Activated T-cell treated with anti-CD3 and anti-CD28 coated beads, Interleukin-2, amount 50 U/mL, for 24 hours (primary cell): ENCODE data around the gene RNF130.
"Not testable (repeated sequence)": the region's sequence is repeated elsewhere in the genome, so short reads cannot be mapped to it uniquely, and the experiment has no call there.

ENCODE experiments used
- DNase-seq: peaks from one replicate; pipeline ENCODE4 v3.0.0-alpha.2; 2020
- H3K27ac Mint-ChIP-seq: 2 replicates; pipeline ENCODE4 v1.8.0; 2020; ENCODE audit warnings: mild to moderate bottlenecking, mixed read lengths
- H3K27me3 Mint-ChIP-seq: 2 replicates; pipeline ENCODE4 v1.8.0; 2020; ENCODE audit warnings: mixed read lengths
- H3K36me3 Mint-ChIP-seq: 2 replicates; pipeline ENCODE4 v1.8.0; 2020; ENCODE audit warnings: low read depth, mixed read lengths
- H3K4me1 Mint-ChIP-seq: 2 replicates; pipeline ENCODE4 v1.8.0; 2020; ENCODE audit warnings: low read depth, mixed read lengths
- H3K4me3 Mint-ChIP-seq: 2 replicates; pipeline ENCODE4 v1.8.0; 2020; ENCODE audit warnings: mild to moderate bottlenecking, moderate library complexity, mixed read lengths
- H3K9me3 Mint-ChIP-seq: 2 replicates; pipeline ENCODE4 v1.8.0; 2020; ENCODE audit warnings: mixed read lengths

Gene RNF130

DNA sequence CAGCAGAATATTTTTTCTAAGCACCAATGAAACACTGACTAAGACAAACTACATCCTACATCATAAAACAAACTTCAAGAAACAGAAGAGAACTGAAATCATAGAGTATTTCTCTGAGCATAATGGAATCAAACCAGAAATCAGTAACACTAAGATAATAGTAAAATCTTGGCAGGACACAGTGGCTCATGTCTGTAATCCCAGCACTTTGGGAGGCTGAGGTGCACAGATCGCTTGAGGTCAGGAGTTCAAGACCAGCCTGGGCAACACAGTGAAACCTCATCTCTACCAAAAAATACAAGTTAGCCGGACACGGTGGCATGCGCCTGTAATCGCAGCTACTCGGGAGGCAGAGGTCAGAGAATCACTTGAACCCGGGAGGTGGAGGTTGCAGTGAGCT, 63.1 kb downstream of the RNF130 start:
- H3K9me3 Mint-ChIP-seq, result no peaks in the 10 kb centered on the region
- peaks cover 30% of the 10 kb centered on the region for H3K4me1 Mint-ChIP-seq
- DNase-seq, result no peak
- H3K36me3 Mint-ChIP-seq, result peaks cover 25% of the 10 kb centered on the region
- H3K27me3 Mint-ChIP-seq, result no peaks in the 10 kb centered on the region
- H3K4me3 Mint-ChIP-seq, result no peak overlapping the region
- H3K27ac Mint-ChIP-seq, result no peak overlapping the region

DNA sequence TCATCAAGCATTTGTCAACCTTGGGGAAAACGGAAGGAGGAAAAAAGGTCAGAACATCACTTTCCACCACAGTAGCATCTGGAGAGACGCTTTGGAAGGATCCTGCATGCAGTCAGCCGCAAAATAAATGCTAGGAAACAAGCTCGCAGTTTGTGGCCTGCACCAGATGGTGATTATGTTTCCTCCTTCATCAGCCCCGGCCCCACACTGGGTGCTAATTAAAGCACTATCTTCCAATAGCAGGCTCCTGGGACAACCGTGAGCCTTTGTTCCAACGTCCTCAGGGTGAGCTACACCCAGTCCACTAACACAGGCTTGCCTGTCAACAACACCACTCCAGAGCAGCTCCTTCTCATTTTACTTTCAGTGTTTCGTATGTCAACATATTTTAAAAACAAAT, 64.0 kb downstream of the RNF130 start:
- Mint-ChIP-seq H3K4me1 (peaks cover 30% of the 10 kb centered on the region), H3K27me3 (no peaks in the 10 kb centered on the region), H3K4me3 (no peak overlapping the region), H3K36me3 (peaks cover 21% of the 10 kb centered on the region), H3K27ac (peak overlapping the region; percentile 54), H3K9me3 (no peaks in the 10 kb centered on the region)
- DNase-seq, result no peak

DNA sequence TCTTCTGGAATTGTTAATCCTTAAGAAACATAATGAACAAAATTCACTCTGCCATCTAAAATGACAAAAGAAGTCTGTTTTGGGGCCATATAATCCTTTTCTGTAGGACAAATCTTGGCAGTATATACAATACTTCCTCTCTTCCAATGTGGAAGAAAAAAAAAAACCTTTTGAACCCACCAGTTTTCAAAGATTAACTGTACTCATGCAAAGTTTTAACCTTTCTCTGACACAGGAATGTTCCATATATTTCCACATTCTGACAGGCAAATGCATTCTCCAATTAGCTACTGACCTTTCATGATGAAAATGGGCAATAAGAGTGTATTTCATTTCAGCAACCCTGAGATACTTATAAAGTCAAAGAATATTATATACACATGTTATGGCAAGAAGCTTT, 65.4 kb downstream of the RNF130 start:
- Mint-ChIP-seq H3K36me3 (peaks cover 22% of the 10 kb centered on the region), H3K27me3 (no peaks in the 10 kb centered on the region), H3K4me1 (peaks cover 30% of the 10 kb centered on the region), H3K9me3 (no peaks in the 10 kb centered on the region), H3K4me3 (no peak overlapping the region), H3K27ac (no peak overlapping the region)
- no peak for DNase-seq

DNA sequence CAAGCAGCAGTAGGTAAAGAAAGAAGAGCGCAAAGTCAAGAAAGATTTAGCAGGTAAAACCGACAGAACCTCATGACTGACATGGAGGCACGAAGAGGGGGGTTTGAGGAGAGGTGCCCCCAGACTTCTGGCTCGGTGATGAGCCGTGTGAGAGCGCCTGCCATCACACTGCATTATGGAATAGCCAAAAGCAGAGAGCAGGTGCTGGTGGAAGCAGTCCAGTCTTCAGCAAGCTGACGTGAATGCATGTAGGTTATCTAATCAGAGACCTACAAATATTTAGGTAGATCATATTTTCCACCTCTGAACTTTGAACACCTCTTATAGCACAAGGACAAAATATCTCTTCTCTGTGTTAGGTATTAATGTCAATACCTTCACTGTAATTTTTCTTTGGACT, 68.4 kb downstream of the RNF130 start:
- Mint-ChIP-seq H3K36me3 (peaks cover 11% of the 10 kb centered on the region), H3K27ac (no peak overlapping the region), H3K4me1 (peaks cover 25% of the 10 kb centered on the region)

DNA sequence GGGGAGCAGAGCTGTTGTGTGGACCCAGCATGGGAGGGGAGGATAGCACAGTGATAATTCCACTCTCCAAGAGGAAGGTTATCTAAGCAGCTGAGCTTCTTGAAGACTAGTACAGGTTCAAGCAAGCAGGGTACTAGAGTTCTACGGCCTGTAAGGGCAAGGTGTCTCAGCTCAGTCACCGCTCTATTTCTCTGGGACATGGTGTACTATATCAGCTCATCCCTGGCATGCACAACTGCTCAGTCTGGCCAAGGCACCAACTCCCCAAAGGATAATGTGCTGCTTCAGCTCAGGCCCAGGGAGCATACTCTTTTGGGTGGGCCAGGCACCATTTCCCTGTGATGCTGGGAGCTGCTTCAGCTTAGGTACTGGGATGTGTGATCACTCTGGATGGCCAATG, 69.8 kb downstream of the RNF130 start:
- H3K9me3 Mint-ChIP-seq, result no peaks in the 10 kb centered on the region
- peaks cover 12% of the 10 kb centered on the region for H3K4me1 Mint-ChIP-seq
- no peak overlapping the region for H3K27ac Mint-ChIP-seq
- no peak overlapping the region for H3K4me3 Mint-ChIP-seq
- no peaks in the 10 kb centered on the region for H3K27me3 Mint-ChIP-seq
- H3K36me3 Mint-ChIP-seq, result peaks cover 12% of the 10 kb centered on the region
- no peak for DNase-seq

More for the DNA sequence above, 68.4 kb downstream of the RNF130 start:
- DNase-seq, result no peak
- H3K27me3 Mint-ChIP-seq, result no peaks in the 10 kb centered on the region
- H3K4me3 Mint-ChIP-seq, result no peak overlapping the region
- no peaks in the 10 kb centered on the region for H3K9me3 Mint-ChIP-seq

DNA sequence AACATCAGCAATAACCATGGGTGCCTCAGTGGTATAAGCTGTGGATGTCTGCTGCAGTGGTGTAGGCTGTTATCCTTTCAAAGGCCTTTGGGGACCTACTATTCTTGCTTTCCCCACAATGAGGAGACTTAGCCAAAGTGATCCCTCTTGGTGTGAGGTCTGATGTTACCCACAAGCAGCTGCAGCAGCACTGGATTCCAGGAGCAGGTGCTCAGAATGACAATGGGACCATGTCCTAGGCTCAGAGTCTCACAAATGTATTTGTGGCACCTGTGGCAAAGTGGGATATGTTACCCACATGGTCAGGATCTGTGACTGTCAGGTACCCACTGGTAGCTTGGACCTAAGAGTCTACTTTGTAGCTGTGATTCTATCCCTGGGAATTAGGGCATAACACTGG, 70.4 kb downstream of the RNF130 start:
- no peaks in the 10 kb centered on the region for H3K9me3 Mint-ChIP-seq
- no peak overlapping the region for H3K27ac Mint-ChIP-seq
- no peak for DNase-seq
- no peaks in the 10 kb centered on the region for H3K27me3 Mint-ChIP-seq
- no peak overlapping the region for H3K4me3 Mint-ChIP-seq
- peaks cover 6% of the 10 kb centered on the region for H3K4me1 Mint-ChIP-seq
- peaks cover 12% of the 10 kb centered on the region for H3K36me3 Mint-ChIP-seq

DNA sequence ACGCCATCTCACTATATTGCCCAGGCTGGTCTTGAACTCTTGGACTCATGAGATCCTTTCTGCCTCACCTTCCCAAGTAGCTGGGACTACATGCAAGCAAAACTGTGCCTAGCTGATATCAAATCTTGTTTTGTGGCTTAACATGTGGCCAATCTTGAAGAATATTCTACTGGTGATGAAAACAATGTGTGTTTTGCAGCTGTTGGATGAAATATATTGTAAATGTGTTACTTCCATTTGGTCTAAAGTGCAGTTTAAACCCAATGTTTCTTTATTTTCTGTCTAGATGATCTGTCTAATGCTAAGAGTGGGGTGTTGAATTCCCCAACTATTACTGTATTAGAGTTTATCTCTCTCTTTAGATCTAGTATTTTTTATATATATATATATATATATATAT, 73.1 kb downstream of the RNF130 start:
- peaks cover 10% of the 10 kb centered on the region for H3K9me3 Mint-ChIP-seq
- no peaks in the 10 kb centered on the region for H3K4me1 Mint-ChIP-seq
- no peaks in the 10 kb centered on the region for H3K27me3 Mint-ChIP-seq
- H3K36me3 Mint-ChIP-seq, result peaks cover 11% of the 10 kb centered on the region
- DNase-seq, result no peak
- H3K4me3 Mint-ChIP-seq, result no peak overlapping the region
- H3K27ac Mint-ChIP-seq, result no peak overlapping the region

DNA sequence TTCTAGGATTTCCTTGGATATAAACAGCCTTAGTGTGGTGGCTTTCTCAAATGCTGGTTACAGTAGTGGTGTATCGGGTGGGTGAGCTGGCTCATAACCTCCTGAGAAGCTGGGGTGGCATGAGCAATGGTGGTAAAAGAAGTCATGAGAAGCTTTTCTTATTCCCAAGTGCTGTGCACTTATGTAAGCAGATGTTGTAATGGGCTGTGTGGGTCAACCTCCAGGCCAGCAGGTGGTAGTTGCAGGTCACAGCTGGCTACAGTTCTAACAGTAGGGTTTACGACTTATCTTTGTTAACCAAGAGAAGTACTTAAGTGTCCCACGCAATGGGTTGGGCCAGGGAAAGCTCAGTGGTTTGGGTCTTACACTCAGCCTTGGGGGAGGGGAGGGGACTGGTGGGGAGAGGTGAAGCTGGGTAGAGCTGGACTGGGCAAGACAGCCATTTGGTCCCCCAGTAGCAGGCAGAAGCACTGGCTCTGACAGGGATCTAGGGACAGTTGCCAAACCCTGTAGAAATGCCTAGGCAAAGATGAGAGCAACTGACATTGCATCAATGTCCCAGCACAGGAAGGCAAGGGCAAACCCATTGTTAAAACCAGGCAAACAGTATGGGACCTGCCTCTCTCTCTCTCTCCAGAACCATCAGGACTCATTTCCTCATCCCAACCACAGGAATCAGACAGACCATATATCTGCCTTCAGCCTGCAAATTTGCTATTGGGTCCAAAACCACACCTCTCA, 76.8 kb downstream of the RNF130 start:
- peaks cover 2% of the 10 kb centered on the region for H3K36me3 Mint-ChIP-seq
- peaks cover 10% of the 10 kb centered on the region for H3K9me3 Mint-ChIP-seq
- H3K27me3 Mint-ChIP-seq, result no peaks in the 10 kb centered on the region
- H3K4me3 Mint-ChIP-seq, result no peak overlapping the region
- H3K4me1 Mint-ChIP-seq, result no peaks in the 10 kb centered on the region
- no peak for DNase-seq
- H3K27ac Mint-ChIP-seq, result no peak overlapping the region

DNA sequence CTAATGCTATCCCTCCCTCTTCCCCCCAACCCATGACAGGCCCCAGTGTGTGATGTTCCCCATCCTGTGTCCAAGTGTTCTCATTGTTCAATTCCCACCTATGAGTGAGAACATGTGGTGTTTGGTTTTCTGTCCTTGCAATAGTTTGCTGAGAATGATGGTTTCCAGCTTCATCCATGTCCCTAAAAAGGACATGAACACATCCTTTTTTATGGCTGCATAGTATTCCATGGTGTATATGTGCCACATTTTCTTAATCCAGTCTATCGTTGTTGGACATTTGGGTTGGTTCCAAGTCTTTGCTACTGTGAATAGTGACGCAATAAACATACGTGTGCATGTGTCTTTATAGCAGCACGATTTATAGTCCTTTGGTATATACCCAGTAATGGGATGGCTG, 78.7 kb downstream of the RNF130 start:
- H3K36me3 Mint-ChIP-seq, H3K4me3 Mint-ChIP-seq, H3K27me3 Mint-ChIP-seq, DNase-seq, H3K27ac Mint-ChIP-seq, H3K4me1 Mint-ChIP-seq: not testable (repeated sequence)
- H3K9me3 Mint-ChIP-seq, result peaks cover 10% of the 10 kb centered on the region

DNA sequence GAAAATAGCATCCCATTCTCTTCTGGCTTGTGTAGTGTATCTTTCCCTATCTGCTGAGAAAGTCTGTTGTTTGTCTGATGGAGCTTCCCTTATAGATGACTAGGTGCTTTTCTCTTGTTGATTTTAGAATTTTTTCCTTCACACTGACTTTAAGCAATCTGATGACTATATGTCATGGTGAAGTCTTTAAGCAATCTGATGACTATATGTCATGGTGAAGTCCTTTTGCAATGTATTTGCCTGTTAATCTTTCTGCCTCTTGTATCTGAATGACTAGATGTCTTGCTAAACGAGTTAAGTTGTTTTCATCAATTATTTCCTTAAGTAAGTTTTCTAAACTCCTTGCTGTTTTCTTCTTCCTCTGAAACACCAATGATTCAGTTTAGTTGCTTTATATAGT, 80.5 kb downstream of the RNF130 start:
- H3K4me1 Mint-ChIP-seq, result no peaks in the 10 kb centered on the region
- H3K36me3 Mint-ChIP-seq, result no peaks in the 10 kb centered on the region
- peaks cover 10% of the 10 kb centered on the region for H3K9me3 Mint-ChIP-seq
- H3K27me3 Mint-ChIP-seq, result no peaks in the 10 kb centered on the region
- no peak overlapping the region for H3K4me3 Mint-ChIP-seq
- DNase-seq, result no peak
- H3K27ac Mint-ChIP-seq, result no peak overlapping the region

DNA sequence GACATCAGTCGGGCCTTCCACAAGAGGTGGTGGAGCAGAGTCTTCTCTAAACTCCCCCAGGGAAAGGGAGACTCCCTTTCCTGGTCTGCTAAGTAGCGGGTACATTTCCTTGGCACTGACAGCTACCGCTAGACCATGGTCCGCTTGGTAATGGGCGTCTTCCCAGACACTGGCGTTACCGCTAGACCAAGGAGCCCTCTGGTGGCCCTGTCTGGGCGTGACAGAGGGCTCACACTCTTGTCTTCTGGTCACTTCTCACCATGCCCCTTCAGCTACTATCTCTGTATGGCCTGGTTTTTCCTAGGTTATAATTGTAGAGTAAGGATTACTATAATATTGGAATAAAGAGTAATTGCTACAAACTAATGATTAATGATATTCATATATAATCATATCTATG, 81.0 kb downstream of the RNF130 start:
- H3K27ac Mint-ChIP-seq, H3K36me3 Mint-ChIP-seq, DNase-seq, H3K4me1 Mint-ChIP-seq, H3K27me3 Mint-ChIP-seq, H3K4me3 Mint-ChIP-seq: not testable (repeated sequence)
- H3K9me3 Mint-ChIP-seq, result peaks cover 10% of the 10 kb centered on the region

DNA sequence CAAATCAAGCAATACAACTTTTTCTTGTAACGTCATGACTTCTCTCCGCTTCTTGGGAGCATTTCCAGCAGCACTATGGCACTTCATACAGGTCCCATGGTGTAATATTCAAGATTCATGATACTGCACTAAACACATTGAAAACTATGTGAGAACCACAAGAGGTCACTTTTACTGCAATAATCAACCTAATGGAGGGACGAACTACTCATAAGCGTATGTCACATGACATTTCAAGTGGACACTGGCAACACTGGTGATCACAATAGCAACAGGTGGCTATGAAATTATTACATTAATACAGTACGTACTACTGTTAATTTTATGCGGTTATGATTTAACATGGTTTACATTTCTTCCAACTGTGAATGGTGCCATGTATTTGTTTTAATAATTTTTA, 85.2 kb downstream of the RNF130 start:
- Mint-ChIP-seq H3K36me3 (no peaks in the 10 kb centered on the region), H3K27ac (no peak overlapping the region), H3K9me3 (no peaks in the 10 kb centered on the region), H3K4me3 (no peak overlapping the region), H3K27me3 (no peaks in the 10 kb centered on the region), H3K4me1 (no peaks in the 10 kb centered on the region)
- DNase-seq, result no peak

DNA sequence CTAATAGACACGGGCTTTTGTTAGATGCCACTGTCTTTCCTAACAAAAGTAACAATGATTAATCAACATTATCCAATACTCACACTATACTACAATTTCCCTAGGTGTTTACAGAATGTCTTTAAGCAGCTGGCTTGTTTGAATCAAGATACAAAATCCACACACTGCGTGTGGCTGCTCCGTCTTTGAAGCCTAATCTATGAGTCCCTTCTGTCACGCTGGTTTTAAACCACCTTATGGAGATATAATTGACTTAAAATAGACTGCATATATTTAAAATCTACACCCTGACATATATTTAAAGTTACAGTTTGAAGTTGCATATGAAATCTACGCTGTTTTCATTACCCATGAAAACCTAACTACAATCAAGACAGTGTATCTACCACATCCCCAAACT, 89.9 kb downstream of the RNF130 start:
- no peaks in the 10 kb centered on the region for H3K27me3 Mint-ChIP-seq
- H3K36me3 Mint-ChIP-seq, result peaks cover 21% of the 10 kb centered on the region
- no peak overlapping the region for H3K27ac Mint-ChIP-seq
- no peak overlapping the region for H3K4me3 Mint-ChIP-seq
- DNase-seq, result no peak
- H3K4me1 Mint-ChIP-seq, result no peaks in the 10 kb centered on the region
- H3K9me3 Mint-ChIP-seq, result no peaks in the 10 kb centered on the region

DNA sequence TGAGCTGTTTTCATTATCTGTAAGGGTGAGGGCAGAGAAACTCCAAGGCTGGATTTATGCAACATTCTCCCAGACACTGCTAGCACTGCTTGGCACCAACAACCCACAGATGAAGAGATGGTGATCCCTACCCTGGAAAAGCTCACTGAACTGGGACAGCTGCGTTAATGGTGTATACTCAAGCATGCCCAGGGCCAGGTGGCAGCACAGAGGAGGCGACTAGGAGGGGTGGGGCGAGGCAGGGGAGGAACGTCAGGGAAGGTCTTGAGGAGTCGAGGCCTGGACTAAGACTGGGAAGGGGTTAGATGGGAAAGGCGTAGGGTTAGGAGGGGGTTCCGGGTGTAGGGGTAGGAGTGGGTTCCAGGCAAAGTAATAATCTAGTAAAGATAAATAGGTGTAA, 90.8 kb downstream of the RNF130 start:
- DNase-seq, result no peak
- no peaks in the 10 kb centered on the region for H3K9me3 Mint-ChIP-seq
- no peaks in the 10 kb centered on the region for H3K4me1 Mint-ChIP-seq
- H3K27me3 Mint-ChIP-seq, result no peaks in the 10 kb centered on the region
- peaks cover 25% of the 10 kb centered on the region for H3K36me3 Mint-ChIP-seq
- no peak overlapping the region for H3K4me3 Mint-ChIP-seq
- no peak overlapping the region for H3K27ac Mint-ChIP-seq

DNA sequence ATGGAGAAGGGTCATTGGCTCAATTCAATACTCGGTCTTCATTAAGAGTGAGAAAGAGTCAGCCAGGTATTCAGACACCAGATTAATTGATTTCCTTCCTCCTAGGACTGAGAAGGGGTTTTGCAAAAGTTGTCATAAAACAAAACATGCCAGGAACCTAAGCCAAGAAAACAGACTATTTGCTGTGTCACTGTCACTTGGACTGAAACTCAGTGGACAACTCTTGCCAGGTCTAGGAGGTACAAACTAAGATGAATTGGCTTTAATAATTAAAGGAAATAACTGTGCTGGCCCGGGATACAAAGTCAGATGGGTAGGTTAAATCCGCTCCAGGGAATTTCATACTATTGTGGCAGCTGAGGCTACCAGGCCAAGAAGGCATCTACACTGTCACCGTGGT, 92.8 kb downstream of the RNF130 start:
- no peak overlapping the region for H3K4me3 Mint-ChIP-seq
- H3K4me1 Mint-ChIP-seq, result no peaks in the 10 kb centered on the region
- H3K36me3 Mint-ChIP-seq, result peaks cover 40% of the 10 kb centered on the region
- H3K27me3 Mint-ChIP-seq, result no peaks in the 10 kb centered on the region
- no peak for DNase-seq
- no peak overlapping the region for H3K27ac Mint-ChIP-seq
- H3K9me3 Mint-ChIP-seq, result no peaks in the 10 kb centered on the region

DNA sequence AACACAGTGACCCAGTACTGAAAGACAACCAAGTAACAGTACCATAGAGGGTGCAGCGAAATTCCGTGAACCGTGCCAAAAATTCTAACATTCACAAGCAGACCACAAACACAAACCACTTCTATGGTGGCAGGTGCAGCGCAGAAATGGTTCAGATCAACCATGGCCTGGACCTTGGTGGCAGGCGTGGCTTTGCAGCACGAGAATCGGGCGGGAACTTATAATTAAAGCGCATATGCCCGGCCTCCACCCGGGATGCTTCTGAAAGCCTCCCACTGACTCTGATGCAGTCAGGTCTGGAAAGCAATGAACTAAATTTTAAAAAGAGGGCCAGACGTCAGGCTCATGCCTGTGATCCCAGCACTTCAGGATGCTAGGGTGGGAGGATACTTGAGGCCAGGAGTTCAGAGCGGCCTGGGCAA, 95.8 kb downstream of the RNF130 start:
- H3K9me3 Mint-ChIP-seq, result no peaks in the 10 kb centered on the region
- H3K4me3 Mint-ChIP-seq, result no peak overlapping the region
- H3K4me1 Mint-ChIP-seq, result peaks cover 7% of the 10 kb centered on the region
- DNase-seq, result no peak
- H3K36me3 Mint-ChIP-seq, result peaks cover 43% of the 10 kb centered on the region
- H3K27ac Mint-ChIP-seq, result no peak overlapping the region
- H3K27me3 Mint-ChIP-seq, result no peaks in the 10 kb centered on the region
